Peyer's patch (tissue), 4 donors: ENCODE measurements around the gene TMEM184A.

ENCODE experiments used
- CTCF ChIP-seq, 6 experiments: fragments of 450-650 bp in 4 of 6; fragments of 200-600 bp in 2 of 6; sonication (generic) in 1 of 6; IDR thresholded peaks; one replicate each; pipeline ENCODE4 v1.5.1; 2017 to 2019; ENCODE audit warnings: antibody characterized with exemption in 6 of 6, mild to moderate bottlenecking in 3 of 6, moderate library complexity in 1 of 6
- POLR2A ChIP-seq, 2 donors: fragments of 450-650 bp; IDR thresholded peaks; one replicate each; pipeline ENCODE4 v1.5.1; 2017; ENCODE audit warnings: antibody characterized with exemption in 2 of 2, mild to moderate bottlenecking in 2 of 2, moderate library complexity in 2 of 2

- TF ChIP-seq CTCF (IDR thresholded peaks at IDR 0.05) (no peak), POLR2A (IDR thresholded peaks at IDR 0.05) (no peak)
Measured at GRCh38 chr7:1593904-1594421, 38.0 kb upstream of the TMEM184A start.
